Right lobe of liver (tissue), 6 donors: Measurements from ENCODE around the gene IYD. TPM values are rescaled to one million over a fixed set of nuclear protein-coding genes. Genes with fewer than 3 reads are reported as not detected.

ENCODE experiments used
- ATAC-seq, 4 donors: fragments of 200-7000 bp; cut with Tn5 transposase; one replicate each; pipeline ENCODE4 v1.9.1; 2020; ENCODE audit warnings: mild to moderate bottlenecking in 4 of 4, moderate library complexity in 4 of 4
- DNase-seq, 3 donors: peaks; one replicate each; pipeline ENCODE4 v3.0.0-alpha.2; 2020
- H3K27ac ChIP-seq, 3 donors: fragments of 200-600 bp; one replicate each; pipeline ENCODE4 v1.8.0; 2022
- H3K27me3 ChIP-seq, 2 donors: fragments of 200-600 bp; one replicate each; pipeline ENCODE4 v1.8.0; 2022
- H3K36me3 ChIP-seq, 4 donors: fragments of 200-600 bp; sonication (generic) in 1 of 4; one replicate each; pipeline versions ENCODE4 v1.5.1 to v1.8.0; 2017 to 2022; ENCODE audit warnings: control low read depth in 1 of 4
- H3K4me1 ChIP-seq, 4 donors: fragments of 200-600 bp; sonication (generic) in 1 of 4; one replicate each; pipeline versions ENCODE4 v1.5.1 to v1.8.0; 2017 to 2022; ENCODE audit warnings: control low read depth in 1 of 4
- H3K4me3 ChIP-seq, 3 donors: fragments of 200-600 bp; one replicate each; pipeline ENCODE4 v1.8.0; 2022
- H3K9me3 ChIP-seq, 4 donors: fragments of 200-600 bp; sonication (generic) in 1 of 4; one replicate each; pipeline versions ENCODE4 v1.5.1 to v1.8.0; 2017 to 2022; ENCODE audit warnings: control low read depth in 1 of 4
- POLR2A ChIP-seq: fragments of 450-650 bp; IDR thresholded peaks from one replicate; pipeline ENCODE4 v1.6.1; 2017; ENCODE audit warnings: antibody characterized with exemption, mild to moderate bottlenecking
- WGBS: methylation state at CpG from one replicate; pipeline ENCODE4 v1.1.6; 2018; ENCODE audit warnings: low coverage, low lambda C conversion rate; ENCODE audit not compliant: insufficient coverage; ENCODE audit errors: missing lambda C conversion rate; 5-methylcytosine and 5-hydroxymethylcytosine counted together
- intact Hi-C, 2 donors: fragments of 100-400 bp; cut with DNase I; formaldehyde crosslinking; loops; one replicate each; pipeline versions ENCODE4 v1.11.2 to v1.14.1; 2022
- total RNA-seq, 6 experiments: library from RNA; depleted of rRNA in 2 of 6; stranded (reverse); fragments of >200 nt in 2 of 6; fragmentation: NEBNext Ultra II Directional in 3 of 6; extraction: Animal tissue kit (Norgen Biotek cat#: 25700) in 3 of 6; gene quantifications; one replicate each; pipeline versions ENCODE4 v1.1.0 to v1.2.4, GENCODE V29; 2016 to 2023
- TF ChIP-seq, protein P1 (sequence below), 4 donors: fragments of 200-600 bp in 3 of 4; fragments of 450-650 bp in 1 of 4; IDR thresholded peaks; one replicate each; pipeline versions ENCODE4 v1.5.1 to v1.8.0; 2016 to 2022; ENCODE audit warnings: antibody characterized with exemption in 4 of 4, mild to moderate bottlenecking in 2 of 4
- donor health status: DM: no; HTN: yes; CAD: no.
- donor health status: DM: no; HTN: no; CAD: no.
- donor health status: DM: no; HTN: no; CAD: no.
- donor health status: DM: no; HTN: yes; CAD: no.
- donor health status: DM: no; HTN: yes; CAD: no.

IYD gene
- total RNA-seq, 6 experiments from 2014 or later, result 5.8 to 21.6 (median 16.1) TPM

- 39% methylated on average over 11 of the region's 12 CpGs for WGBS
- no peaks in the 10 kb centered on the region for H3K27me3 ChIP-seq
- ATAC-seq, result peak; percentile 70 to 76 (median 70)
- TF ChIP-seq POLR2A, result no peak
- TF ChIP-seq, protein P1, sequence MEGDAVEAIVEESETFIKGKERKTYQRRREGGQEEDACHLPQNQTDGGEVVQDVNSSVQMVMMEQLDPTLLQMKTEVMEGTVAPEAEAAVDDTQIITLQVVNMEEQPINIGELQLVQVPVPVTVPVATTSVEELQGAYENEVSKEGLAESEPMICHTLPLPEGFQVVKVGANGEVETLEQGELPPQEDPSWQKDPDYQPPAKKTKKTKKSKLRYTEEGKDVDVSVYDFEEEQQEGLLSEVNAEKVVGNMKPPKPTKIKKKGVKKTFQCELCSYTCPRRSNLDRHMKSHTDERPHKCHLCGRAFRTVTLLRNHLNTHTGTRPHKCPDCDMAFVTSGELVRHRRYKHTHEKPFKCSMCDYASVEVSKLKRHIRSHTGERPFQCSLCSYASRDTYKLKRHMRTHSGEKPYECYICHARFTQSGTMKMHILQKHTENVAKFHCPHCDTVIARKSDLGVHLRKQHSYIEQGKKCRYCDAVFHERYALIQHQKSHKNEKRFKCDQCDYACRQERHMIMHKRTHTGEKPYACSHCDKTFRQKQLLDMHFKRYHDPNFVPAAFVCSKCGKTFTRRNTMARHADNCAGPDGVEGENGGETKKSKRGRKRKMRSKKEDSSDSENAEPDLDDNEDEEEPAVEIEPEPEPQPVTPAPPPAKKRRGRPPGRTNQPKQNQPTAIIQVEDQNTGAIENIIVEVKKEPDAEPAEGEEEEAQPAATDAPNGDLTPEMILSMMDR (IDR thresholded peaks at IDR 0.05), result no peak
- H3K9me3 ChIP-seq, result no peaks in the 10 kb centered on the region
- intact Hi-C loops, result loop anchor here in 1 of 2 donors (10.0 kb wide), 1 partner anchor 308 kb away; no protein-coding TSS in a partner anchor
- peak overlapping the region; percentile 69 to 86 (median 74) for H3K27ac ChIP-seq
- peaks cover 0 to 44% (median 19%) of the 10 kb centered on the region in 4 donors for H3K4me1 ChIP-seq
- H3K4me3 ChIP-seq, result peak overlapping the region in 2 of 3 donors; percentile 14 to 24
- no peaks in the 10 kb centered on the region for H3K36me3 ChIP-seq
- no peak for DNase-seq
Measured at GRCh38 chr6:150392452-150393220, 23.8 kb downstream of the IYD start.

DNA sequence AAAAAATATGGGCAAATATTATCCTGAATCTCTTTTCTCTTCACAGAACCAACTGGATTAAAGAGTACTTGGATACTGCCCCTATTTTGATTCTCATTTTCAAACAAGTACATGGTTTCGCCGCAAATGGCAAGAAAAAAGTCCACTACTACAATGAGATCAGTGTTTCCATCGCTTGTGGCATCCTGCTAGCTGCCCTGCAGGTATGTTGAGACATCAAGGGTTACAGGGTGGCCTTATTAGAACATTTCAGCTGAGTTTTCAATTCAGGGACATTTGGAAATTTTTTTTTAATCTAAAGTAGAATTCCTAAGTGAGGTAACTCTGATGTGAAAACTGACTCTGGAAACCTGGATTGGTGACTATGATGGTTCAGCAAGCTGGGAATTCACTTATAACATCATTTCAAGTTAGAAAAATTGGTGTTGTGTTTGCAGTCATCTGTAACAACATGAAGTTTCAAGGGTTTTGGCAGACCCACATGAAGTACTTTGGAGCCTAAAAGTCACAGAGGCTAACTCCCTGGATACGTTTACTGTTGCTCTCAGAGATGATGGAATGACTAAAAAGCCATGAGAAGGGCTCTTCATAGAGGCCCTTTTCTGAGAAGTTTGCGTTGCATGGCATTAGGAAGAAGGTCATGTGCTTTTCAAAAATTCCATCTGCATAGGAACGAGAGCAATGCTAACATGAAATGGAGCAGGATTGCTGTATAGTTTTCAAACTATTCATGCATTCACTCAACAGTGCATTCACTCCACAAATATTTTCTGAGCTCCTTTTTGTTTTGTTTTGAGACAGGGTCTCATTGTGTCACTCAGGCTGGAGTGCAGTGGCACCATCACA is 25.5 kb downstream of the IYD start:
- ATAC-seq (no peak), DNase-seq (no peak)
- 68% methylated on average over 6 of the region's 6 CpGs for WGBS
- H3K4me3 ChIP-seq, result no peak overlapping the region
- no peaks in the 10 kb centered on the region for H3K36me3 ChIP-seq
- TF ChIP-seq POLR2A, result no peak
- H3K9me3 ChIP-seq, result no peaks in the 10 kb centered on the region
- no peaks in the 10 kb centered on the region for H3K27me3 ChIP-seq
- no peak overlapping the region for H3K27ac ChIP-seq
- intact Hi-C loops, result loop anchor here in 1 of 2 donors (10.0 kb wide), 1 partner anchor 309 kb away; no protein-coding TSS in a partner anchor
- peaks cover 0 to 44% (median 19%) of the 10 kb centered on the region in 4 donors for H3K4me1 ChIP-seq

- WGBS, result 72% methylated on average over 3 of the region's 3 CpGs
- intact Hi-C loops, result loop anchor here in 1 of 2 donors (10.0 kb wide), 1 partner anchor 310 kb away; no protein-coding TSS in a partner anchor
- no peak for ATAC-seq
Measured at GRCh38 chr6:150394899-150395295, 26.1 kb downstream of the IYD start.

GRCh38 chr6:150395388-150396009 is 26.7 kb downstream of the IYD start:
- peak; percentile 48 to 66 (median 56) for ATAC-seq
- WGBS, result 66% methylated on average over 11 of the region's 12 CpGs
- Histone ChIP-seq H3K27me3 (no peaks in the 10 kb centered on the region), H3K36me3 (no peaks in the 10 kb centered on the region), H3K4me1 (peaks cover 0 to 34% (median 15%) of the 10 kb centered on the region in 4 donors), H3K4me3 (no peak overlapping the region), H3K9me3 (no peaks in the 10 kb centered on the region), H3K27ac (no peak overlapping the region)
- TF ChIP-seq, protein P1 (IDR thresholded peaks at IDR 0.05), result peak; percentile 71 to 74 (median 74)
- no peak for TF ChIP-seq POLR2A
- intact Hi-C loops, result loop anchor here in 1 of 2 donors (10.0 kb wide), 1 partner anchor 311 kb away; no protein-coding TSS in a partner anchor
- DNase-seq, result peak in 2 of 3 donors; percentile 37 to 61

More at GRCh38 chr6:150394899-150395295, 26.1 kb downstream of the IYD start:
- no peak overlapping the region for H3K27ac ChIP-seq
- no peak overlapping the region for H3K4me3 ChIP-seq
- TF ChIP-seq POLR2A, result no peak
- TF ChIP-seq, protein P1 (IDR thresholded peaks at IDR 0.05), result no peak
- no peaks in the 10 kb centered on the region for H3K27me3 ChIP-seq
- no peaks in the 10 kb centered on the region for H3K9me3 ChIP-seq
- H3K4me1 ChIP-seq, result peaks cover 0 to 40% (median 18%) of the 10 kb centered on the region in 4 donors
- DNase-seq, result no peak
- H3K36me3 ChIP-seq, result no peaks in the 10 kb centered on the region
